ENCODE measurements around the gene PFKFB4.
"Not testable (repeated sequence)": the region's sequence is repeated elsewhere in the genome, so short reads cannot be mapped to it uniquely, and the experiment has no call there.

The PFKFB4 gene

GRCh38 chr3:48530701-48531100 is 25.9 kb downstream of the PFKFB4 start:
- not testable (repeated sequence) for DNase-seq (ENCODE audit: low read depth)

- DNase-seq (ENCODE audit: low read depth): no peak
Observed at GRCh38 chr3:48528754-48529153, 27.8 kb downstream of the PFKFB4 start.

DNA sequence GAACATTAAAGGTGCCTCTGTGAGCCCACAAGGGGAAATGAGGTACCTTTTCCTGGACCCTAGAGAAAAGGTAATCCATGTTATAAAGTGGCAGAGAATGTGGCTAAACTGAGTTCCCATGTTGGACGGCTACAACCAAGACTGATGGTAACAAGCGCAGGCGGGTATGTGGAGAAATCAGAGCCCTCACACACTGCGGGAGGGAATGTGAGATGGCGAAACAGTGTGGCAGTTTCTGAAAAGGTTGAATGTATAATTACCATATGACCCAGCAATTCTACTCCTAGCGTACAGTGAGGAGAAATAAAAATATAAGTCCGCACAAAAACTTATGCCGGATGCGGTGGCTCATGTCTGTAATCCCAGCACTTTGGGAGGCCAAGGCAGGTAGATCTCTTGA is 28.6 kb downstream of the PFKFB4 start:
- no peak for DNase-seq (ENCODE audit: low read depth)

GRCh38 chr3:48524970-48525369 is 31.6 kb downstream of the PFKFB4 start:
- no peak for DNase-seq (ENCODE audit: low read depth)

DNA sequence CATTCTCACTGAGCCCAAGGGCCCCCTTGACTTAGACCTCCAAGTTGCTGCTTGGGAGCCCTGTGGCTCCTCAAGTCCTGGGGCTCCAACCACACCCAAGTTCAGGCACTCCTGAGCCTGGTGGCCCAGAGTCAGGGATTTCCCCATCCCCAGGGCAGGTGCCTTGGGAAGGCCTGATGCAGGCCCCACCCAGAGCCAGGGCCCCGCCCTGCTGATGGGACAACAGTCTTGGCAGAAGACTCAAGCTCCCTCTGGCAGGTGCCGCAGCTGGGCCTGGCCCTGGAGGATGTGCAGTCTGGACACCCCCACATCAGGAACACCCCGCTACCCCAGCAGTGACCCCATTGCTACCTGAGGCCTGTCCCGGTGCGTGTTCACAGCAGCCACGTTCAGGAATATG is 35.0 kb downstream of the PFKFB4 start:
- no peak for DNase-seq (ENCODE audit: low read depth)

- no peak for DNase-seq (ENCODE audit: low read depth)
Observed at GRCh38 chr3:48519277-48519643, 37.3 kb downstream of the PFKFB4 start.

- DNase-seq (ENCODE audit: low read depth): no peak
Observed at GRCh38 chr3:48518638-48519276, 37.8 kb downstream of the PFKFB4 start.

GRCh38 chr3:48518069-48518468 is 38.5 kb downstream of the PFKFB4 start:
- DNase-seq (ENCODE audit: low read depth): no peak

- DNase-seq (ENCODE audit: low read depth): no peak
Observed at GRCh38 chr3:48516571-48516970, 40.0 kb downstream of the PFKFB4 start.

GRCh38 chr3:48514431-48515227 is 42.0 kb downstream of the PFKFB4 start:
- DNase-seq (ENCODE audit: low read depth): no peak

DNA sequence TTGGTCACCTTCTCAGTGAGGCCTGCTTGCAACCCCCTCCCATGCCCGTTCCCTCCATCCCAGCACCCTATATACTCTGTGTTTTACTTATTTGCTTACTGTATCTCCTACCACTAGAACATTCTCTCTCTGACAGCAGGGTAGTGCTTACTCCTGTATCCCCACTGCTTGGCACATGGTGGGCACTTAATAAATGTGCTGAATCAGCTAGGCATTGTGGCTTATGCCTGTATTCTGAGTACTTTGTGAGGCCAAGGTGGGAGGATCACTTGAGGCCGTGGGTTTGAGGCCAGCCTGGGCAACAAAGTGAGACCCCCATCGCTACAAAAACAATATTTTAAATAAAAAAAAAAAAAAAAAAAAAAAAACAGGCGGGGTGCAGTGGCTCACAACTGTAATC is 45.1 kb downstream of the PFKFB4 start:
- no peak for DNase-seq (ENCODE audit: low read depth)

GRCh38 chr3:48507256-48508061 is 49.1 kb downstream of the PFKFB4 start:
- peak; percentile 49 for DNase-seq (ENCODE audit: low read depth)

DNA sequence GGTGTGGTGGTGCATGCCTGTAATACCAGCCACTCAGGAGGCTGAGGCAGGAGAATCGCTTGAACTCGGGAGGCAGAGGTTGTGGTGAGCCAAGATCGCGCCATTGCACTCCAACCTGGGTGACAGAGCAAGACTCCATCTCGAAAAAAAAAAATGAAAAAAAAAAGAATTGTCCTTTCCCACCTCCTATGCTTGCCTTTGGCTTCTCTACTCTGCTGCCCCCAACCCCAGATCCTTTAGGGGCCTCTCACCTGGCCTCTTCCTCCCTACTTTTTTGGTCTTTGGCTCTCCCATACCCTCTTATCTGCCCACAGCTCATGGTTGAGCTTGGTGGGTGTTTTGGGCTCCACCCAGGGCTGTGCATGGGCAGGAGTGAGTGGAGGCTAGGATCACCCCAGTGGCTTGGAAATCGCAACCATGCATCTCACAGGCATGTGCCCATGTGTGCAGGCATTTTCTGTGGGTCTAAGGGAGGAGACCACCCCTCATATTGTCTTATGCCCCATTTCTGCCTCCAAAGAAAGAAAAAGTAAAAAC is 50.6 kb downstream of the PFKFB4 start:
- DNase-seq (ENCODE audit: low read depth): no peak

- DNase-seq (ENCODE audit: low read depth): no peak
Observed at GRCh38 chr3:48505146-48505545, 51.5 kb downstream of the PFKFB4 start.

- peak; percentile 40 for DNase-seq (ENCODE audit: low read depth)
Observed at GRCh38 chr3:48504051-48504946, 52.3 kb downstream of the PFKFB4 start, which contains the start of gene SHISA5. TSS of gene SHISA5 (minus strand) at chr3:48504174. CDS start at chr3:48504094, 80 bp downstream.

GRCh38 chr3:48503401-48504050 is 53.1 kb downstream of the PFKFB4 start:
- no peak for DNase-seq (ENCODE audit: low read depth)

DNA sequence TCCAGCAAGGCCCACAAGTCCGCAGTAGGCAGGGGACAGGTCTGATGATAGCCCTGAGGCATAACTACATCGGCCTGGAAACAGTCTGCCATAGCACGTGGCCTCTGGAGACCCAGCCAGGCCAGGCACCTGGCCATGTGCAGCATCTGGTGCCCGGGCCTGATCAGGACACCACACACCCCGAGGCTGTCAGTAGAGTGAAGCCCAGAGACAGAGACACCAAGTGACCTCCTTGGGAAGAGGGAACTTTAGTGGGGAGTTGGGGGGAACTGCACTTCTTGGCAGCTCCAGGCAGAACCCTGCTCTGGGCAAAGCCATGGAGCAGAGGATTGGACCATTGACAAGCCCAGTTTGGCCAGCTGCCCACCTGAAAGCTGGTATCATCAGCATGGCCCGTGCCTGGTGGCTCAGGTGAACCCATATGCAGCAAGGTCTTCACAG is 53.9 kb downstream of the PFKFB4 start:
- no peak for DNase-seq (ENCODE audit: low read depth)

- no peak for DNase-seq (ENCODE audit: low read depth)
Observed at GRCh38 chr3:48502121-48502520, 54.5 kb downstream of the PFKFB4 start.

DNA sequence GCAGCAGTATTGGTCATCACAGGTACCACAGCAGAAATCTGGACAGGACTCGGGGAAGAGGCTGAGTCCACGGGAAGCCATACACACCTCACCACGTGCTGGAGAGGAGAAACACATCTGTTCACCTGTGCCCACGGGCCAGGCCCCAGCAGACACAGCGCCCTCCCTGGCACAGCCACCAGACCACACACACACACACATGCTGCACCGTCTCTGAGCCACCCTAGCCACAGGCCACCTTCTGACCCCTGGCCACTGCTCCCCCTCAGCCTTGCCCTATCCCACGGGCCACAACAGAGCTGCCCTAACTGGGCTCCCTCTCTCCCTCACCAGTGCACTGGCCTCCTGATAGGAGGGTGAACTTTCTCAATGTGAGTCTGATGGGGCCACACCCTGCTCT is 55.4 kb downstream of the PFKFB4 start:
- no peak for DNase-seq (ENCODE audit: low read depth)

- DNase-seq (ENCODE audit: low read depth): no peak
Observed at GRCh38 chr3:48500656-48501055, 55.9 kb downstream of the PFKFB4 start.

GRCh38 chr3:48493203-48493501 is 63.5 kb downstream of the PFKFB4 start:
- no peak for DNase-seq (ENCODE audit: low read depth)
